Measurements from ENCODE around the gene TDRD12. TPM values are rescaled to one million over a fixed set of nuclear protein-coding genes. Genes with fewer than 3 reads are reported as not detected.
"Not testable (repeated sequence)": the region's sequence is repeated elsewhere in the genome, so short reads cannot be mapped to it uniquely, and the experiment has no call there.

TDRD12 gene
- total RNA-seq, 1 donor from 2014 or later: not detected

- TF ChIP-seq CTCF (IDR thresholded peaks at IDR 0.05; ENCODE audit: partially characterized antibody, unreplicated experiment): no peak
- Mint-ChIP-seq H3K27me3 (ENCODE audit: unreplicated experiment) (peaks cover 3% of the 10 kb centered on the region), H3K9me3 (ENCODE audit: unreplicated experiment) (no peaks in the 10 kb centered on the region), H3K4me1 (ENCODE audit: low read depth, unreplicated experiment) (no peaks in the 10 kb centered on the region), H3K27ac (ENCODE audit: unreplicated experiment) (no peak overlapping the region), H3K4me3 (ENCODE audit: unreplicated experiment) (no peak overlapping the region), H3K36me3 (ENCODE audit: unreplicated experiment) (no peaks in the 10 kb centered on the region)
- DNase-seq: no peak
Measured at GRCh38 chr19:32750441-32751055, 31.0 kb downstream of the TDRD12 start.

- Mint-ChIP-seq H3K36me3 (ENCODE audit: unreplicated experiment) (no peaks in the 10 kb centered on the region), H3K27ac (ENCODE audit: unreplicated experiment) (no peak overlapping the region), H3K4me3 (ENCODE audit: unreplicated experiment) (no peak overlapping the region), H3K9me3 (ENCODE audit: unreplicated experiment) (no peaks in the 10 kb centered on the region), H3K27me3 (ENCODE audit: unreplicated experiment) (peaks cover 3% of the 10 kb centered on the region), H3K4me1 (ENCODE audit: low read depth, unreplicated experiment) (no peaks in the 10 kb centered on the region)
- TF ChIP-seq CTCF (IDR thresholded peaks at IDR 0.05; ENCODE audit: partially characterized antibody, unreplicated experiment): no peak
- DNase-seq: no peak
Measured at GRCh38 chr19:32751066-32751465, 31.5 kb downstream of the TDRD12 start.

- H3K27me3 Mint-ChIP-seq (ENCODE audit: unreplicated experiment): no peaks in the 10 kb centered on the region
- H3K27ac Mint-ChIP-seq (ENCODE audit: unreplicated experiment): no peak overlapping the region
- no peak for TF ChIP-seq CTCF (IDR thresholded peaks at IDR 0.05; ENCODE audit: partially characterized antibody, unreplicated experiment)
- H3K4me3 Mint-ChIP-seq (ENCODE audit: unreplicated experiment): no peak overlapping the region
- no peaks in the 10 kb centered on the region for H3K9me3 Mint-ChIP-seq (ENCODE audit: unreplicated experiment)
- no peaks in the 10 kb centered on the region for H3K4me1 Mint-ChIP-seq (ENCODE audit: low read depth, unreplicated experiment)
- H3K36me3 Mint-ChIP-seq (ENCODE audit: unreplicated experiment): no peaks in the 10 kb centered on the region
- DNase-seq: no peak
Measured at GRCh38 chr19:32757189-32757588, 37.6 kb downstream of the TDRD12 start.

GRCh38 chr19:32765365-32765764 lies 45.8 kb downstream of the TDRD12 start:
- not testable (repeated sequence) for H3K9me3 Mint-ChIP-seq (ENCODE audit: unreplicated experiment); H3K36me3 Mint-ChIP-seq (ENCODE audit: unreplicated experiment); H3K27ac Mint-ChIP-seq (ENCODE audit: unreplicated experiment); H3K4me3 Mint-ChIP-seq (ENCODE audit: unreplicated experiment); DNase-seq; H3K27me3 Mint-ChIP-seq (ENCODE audit: unreplicated experiment); H3K4me1 Mint-ChIP-seq (ENCODE audit: low read depth, unreplicated experiment)

- Mint-ChIP-seq H3K4me1 (ENCODE audit: low read depth, unreplicated experiment) (peaks cover 2% of the 10 kb centered on the region), H3K9me3 (ENCODE audit: unreplicated experiment) (no peaks in the 10 kb centered on the region), H3K27me3 (ENCODE audit: unreplicated experiment) (no peaks in the 10 kb centered on the region), H3K4me3 (ENCODE audit: unreplicated experiment) (no peak overlapping the region), H3K36me3 (ENCODE audit: unreplicated experiment) (no peaks in the 10 kb centered on the region), H3K27ac (ENCODE audit: unreplicated experiment) (no peak overlapping the region)
- no peak for TF ChIP-seq CTCF (IDR thresholded peaks at IDR 0.05; ENCODE audit: partially characterized antibody, unreplicated experiment)
- no peak for DNase-seq
Measured at GRCh38 chr19:32767951-32768679, 48.5 kb downstream of the TDRD12 start.
